ENCODE results near the gene OR2T3. TPM values are rescaled to one million over a fixed set of nuclear protein-coding genes. Genes with fewer than 3 reads are reported as not detected.
"Not testable (repeated sequence)": the region's sequence is repeated elsewhere in the genome, so short reads cannot be mapped to it uniquely, and the experiment has no call there.

OR2T3 gene
- total and polyA plus RNA-seq, 2 experiments from 2014 or later: not detected

DNA sequence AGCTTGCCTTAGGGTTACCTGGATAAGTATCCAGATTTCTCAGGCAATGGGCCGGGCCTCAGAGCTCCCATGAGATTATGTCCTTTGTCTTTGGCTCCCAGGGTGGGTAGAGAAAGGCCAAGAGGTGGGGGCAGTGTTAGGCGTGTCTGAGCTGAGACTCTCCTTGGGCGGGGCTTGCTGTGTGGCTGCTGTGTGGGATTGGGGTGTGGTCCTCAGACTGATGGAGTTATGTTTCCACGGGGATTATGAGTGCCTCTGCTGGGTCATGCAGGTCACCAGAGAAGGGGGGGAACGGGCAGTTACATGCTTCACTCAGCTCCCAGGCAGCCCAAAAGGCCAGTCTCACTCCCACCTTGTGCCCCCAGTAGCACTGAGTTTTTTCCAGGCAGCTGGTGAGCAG lies 23.5 kb downstream of the OR2T3 start:
- not testable (repeated sequence) for H3K27ac ChIP-seq; H3K4me3 ChIP-seq; H3K27me3 ChIP-seq; H3K36me3 ChIP-seq; H3K4me1 ChIP-seq (ENCODE audit: low read depth); DNase-seq (ENCODE audit: low read depth in 1 of 2, low spot score in 1 of 2); H3K9me3 ChIP-seq (ENCODE audit: low read depth)

DNA sequence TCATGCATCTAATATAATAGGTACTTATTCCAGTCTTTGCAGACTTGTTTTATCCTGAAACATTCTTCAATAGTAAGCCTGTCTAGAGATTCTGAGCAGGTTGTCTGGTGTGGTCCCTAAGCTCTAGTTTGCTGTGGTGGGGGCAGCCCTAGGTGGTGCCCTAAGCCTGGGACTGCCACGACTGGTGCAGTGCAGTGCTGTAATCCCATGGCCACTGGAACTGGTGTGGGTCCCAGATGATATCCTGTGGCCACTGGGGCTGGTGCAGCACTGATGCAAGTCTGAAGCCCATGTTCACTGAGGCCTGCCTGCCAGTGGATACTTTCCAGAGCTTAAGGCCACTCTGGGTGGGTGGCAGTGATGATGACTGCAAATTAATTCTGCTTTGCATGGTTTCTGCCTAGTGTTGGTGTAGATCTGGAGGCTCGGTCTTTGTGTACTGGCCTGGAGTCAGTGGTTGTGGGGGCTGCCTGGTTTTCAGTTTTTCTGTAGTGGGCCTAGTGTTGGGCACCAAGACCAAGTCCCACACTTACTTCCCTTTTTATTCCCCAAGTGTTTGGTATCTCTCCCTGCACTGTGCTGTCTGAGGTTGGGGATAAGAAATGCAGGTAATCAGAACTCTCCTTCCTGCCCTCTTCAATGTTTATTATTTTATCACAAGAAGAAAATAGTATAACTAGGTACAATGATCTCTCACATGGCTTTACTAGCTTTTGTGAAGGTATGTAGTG lies 27.3 kb downstream of the OR2T3 start:
- DNase-seq (ENCODE audit: low read depth in 1 of 2, low spot score in 1 of 2); H3K4me1 ChIP-seq (ENCODE audit: low read depth); H3K36me3 ChIP-seq; H3K27ac ChIP-seq; H3K9me3 ChIP-seq (ENCODE audit: low read depth); H3K27me3 ChIP-seq; H3K4me3 ChIP-seq: not testable (repeated sequence)

DNA sequence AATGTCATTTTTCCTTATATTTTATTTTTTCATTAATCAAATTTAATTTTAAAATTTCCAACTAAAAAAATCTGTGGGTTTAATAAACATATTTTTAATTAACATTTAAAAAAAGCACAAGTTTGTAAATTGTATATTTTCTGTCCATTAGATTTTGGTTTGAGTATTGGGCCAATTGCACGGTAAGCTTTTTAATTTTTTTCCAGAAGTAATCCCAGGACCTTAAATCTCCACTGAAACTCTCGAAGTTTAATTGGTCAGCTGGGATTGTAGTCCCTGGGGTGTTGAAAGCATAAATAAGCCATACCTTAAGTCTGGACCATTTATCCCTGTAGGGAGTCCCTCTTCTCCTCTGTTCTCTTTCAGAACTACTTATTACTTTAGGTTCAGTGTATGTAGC lies 34.6 kb downstream of the OR2T3 start, which contains the start of gene OR2G6:
Gene OR2G6 (plus strand): TSS at position 301 of the 400 bp plus-strand sequence. CDS start 13,574 bp downstream, outside the sequence.
- H3K36me3 ChIP-seq; H3K9me3 ChIP-seq (ENCODE audit: low read depth); H3K4me3 ChIP-seq; DNase-seq (ENCODE audit: low read depth in 1 of 2, low spot score in 1 of 2); H3K27me3 ChIP-seq; H3K27ac ChIP-seq; H3K4me1 ChIP-seq (ENCODE audit: low read depth): not testable (repeated sequence)

DNA sequence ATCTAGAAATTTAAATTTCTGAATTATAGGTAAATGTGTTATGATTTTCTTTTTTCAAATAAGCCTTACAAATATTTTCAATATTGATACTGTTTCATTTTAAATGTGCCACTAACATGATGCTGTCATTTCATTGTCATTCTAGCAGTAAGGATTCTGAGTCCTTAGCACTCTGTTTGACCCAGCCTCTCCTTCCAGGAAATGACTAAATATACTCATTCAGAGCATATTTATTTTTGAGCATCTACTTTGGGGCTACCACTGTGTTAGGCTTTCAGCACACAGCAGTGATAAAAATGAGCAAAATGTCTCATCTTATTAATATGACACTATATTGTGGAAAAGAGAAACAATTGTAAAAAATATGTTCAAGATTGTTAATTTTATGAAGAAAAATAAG lies 37.1 kb downstream of the OR2T3 start:
- H3K4me1 ChIP-seq (ENCODE audit: low read depth); H3K4me3 ChIP-seq; DNase-seq (ENCODE audit: low read depth in 1 of 2, low spot score in 1 of 2); H3K9me3 ChIP-seq (ENCODE audit: low read depth); H3K36me3 ChIP-seq; H3K27ac ChIP-seq; H3K27me3 ChIP-seq: not testable (repeated sequence)

DNA sequence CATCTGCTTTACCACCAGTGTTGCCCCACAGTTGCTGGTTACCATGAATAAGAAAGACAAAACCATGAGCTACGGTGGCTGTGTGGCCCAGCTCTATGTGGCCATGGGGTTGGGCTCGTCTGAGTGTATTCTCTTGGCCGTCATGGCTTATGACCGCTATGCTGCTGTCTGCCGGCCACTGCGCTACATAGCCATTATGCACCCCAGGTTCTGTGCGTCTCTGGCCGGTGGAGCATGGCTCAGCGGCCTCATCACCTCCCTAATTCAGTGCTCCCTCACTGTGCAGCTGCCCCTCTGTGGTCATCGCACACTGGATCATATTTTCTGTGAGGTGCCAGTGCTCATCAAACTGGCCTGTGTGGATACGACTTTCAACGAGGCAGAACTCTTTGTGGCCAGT lies 48.7 kb downstream of the OR2T3 start:
- H3K27ac ChIP-seq: no peak overlapping the region
- H3K9me3 ChIP-seq (ENCODE audit: low read depth): no peaks in the 10 kb centered on the region
- no peaks in the 10 kb centered on the region for H3K4me1 ChIP-seq (ENCODE audit: low read depth)
- DNase-seq (ENCODE audit: low read depth in 1 of 2, low spot score in 1 of 2): no peak
- TF ChIP-seq, protein P1, sequence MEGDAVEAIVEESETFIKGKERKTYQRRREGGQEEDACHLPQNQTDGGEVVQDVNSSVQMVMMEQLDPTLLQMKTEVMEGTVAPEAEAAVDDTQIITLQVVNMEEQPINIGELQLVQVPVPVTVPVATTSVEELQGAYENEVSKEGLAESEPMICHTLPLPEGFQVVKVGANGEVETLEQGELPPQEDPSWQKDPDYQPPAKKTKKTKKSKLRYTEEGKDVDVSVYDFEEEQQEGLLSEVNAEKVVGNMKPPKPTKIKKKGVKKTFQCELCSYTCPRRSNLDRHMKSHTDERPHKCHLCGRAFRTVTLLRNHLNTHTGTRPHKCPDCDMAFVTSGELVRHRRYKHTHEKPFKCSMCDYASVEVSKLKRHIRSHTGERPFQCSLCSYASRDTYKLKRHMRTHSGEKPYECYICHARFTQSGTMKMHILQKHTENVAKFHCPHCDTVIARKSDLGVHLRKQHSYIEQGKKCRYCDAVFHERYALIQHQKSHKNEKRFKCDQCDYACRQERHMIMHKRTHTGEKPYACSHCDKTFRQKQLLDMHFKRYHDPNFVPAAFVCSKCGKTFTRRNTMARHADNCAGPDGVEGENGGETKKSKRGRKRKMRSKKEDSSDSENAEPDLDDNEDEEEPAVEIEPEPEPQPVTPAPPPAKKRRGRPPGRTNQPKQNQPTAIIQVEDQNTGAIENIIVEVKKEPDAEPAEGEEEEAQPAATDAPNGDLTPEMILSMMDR (IDR thresholded peaks at IDR 0.05; ENCODE audit: low read depth, low read length): no peak
- H3K4me3 ChIP-seq: no peak overlapping the region
- H3K27me3 ChIP-seq: no peaks in the 10 kb centered on the region
- H3K36me3 ChIP-seq: no peaks in the 10 kb centered on the region

Other genes with a start within 250 kb of the OR2T3 start
- not detected in 2 replicates for gene OR2M4, start 241.9 kb upstream of the OR2T3 start, total RNA-seq
- not detected in 2 replicates for gene OR2M4, start 241.9 kb upstream of the OR2T3 start, polyA plus RNA-seq
- gene OR2T33, start 195.4 kb upstream of the OR2T3 start, total RNA-seq: 0.15 TPM in 1 of 2 replicates, not detected in the other
- 0.17 TPM in 1 of 2 replicates, not detected in the other for gene OR2T33, start 195.4 kb upstream of the OR2T3 start, polyA plus RNA-seq
- not detected in 2 replicates for gene OR2T12, start 169.9 kb upstream of the OR2T3 start, total RNA-seq
- not detected in 2 replicates for gene OR2T12, start 169.9 kb upstream of the OR2T3 start, polyA plus RNA-seq
- not detected in 2 replicates for gene OR2M7, start 148.8 kb upstream of the OR2T3 start, total RNA-seq
- gene OR2M7, start 148.8 kb upstream of the OR2T3 start, polyA plus RNA-seq: not detected in 2 replicates
- gene OR14C36, start 124.6 kb upstream of the OR2T3 start, total RNA-seq: not detected in 2 replicates
- not detected in 2 replicates for gene OR14C36, start 124.6 kb upstream of the OR2T3 start, polyA plus RNA-seq
- gene OR2T4, start 111.7 kb upstream of the OR2T3 start, total RNA-seq: not detected in 2 replicates
- not detected in 2 replicates for gene OR2T4, start 111.7 kb upstream of the OR2T3 start, polyA plus RNA-seq
- gene OR2T6, start 97.6 kb upstream of the OR2T3 start, total RNA-seq: not detected in 2 replicates
- gene OR2T6, start 97.6 kb upstream of the OR2T3 start, polyA plus RNA-seq: not detected in 2 replicates
- not detected in 2 replicates for gene OR2T1, start 70.3 kb upstream of the OR2T3 start, total RNA-seq
- gene OR2T1, start 70.3 kb upstream of the OR2T3 start, polyA plus RNA-seq: not detected in 2 replicates
- gene OR2T2, start 27.7 kb upstream of the OR2T3 start, total RNA-seq: not detected in 2 replicates
- not detected in 2 replicates for gene OR2T2, start 27.7 kb upstream of the OR2T3 start, polyA plus RNA-seq
- not detected in 2 replicates for gene OR2T5, start 15.2 kb downstream of the OR2T3 start, total RNA-seq
- not detected in 2 replicates for gene OR2T5, start 15.2 kb downstream of the OR2T3 start, polyA plus RNA-seq
- not detected in 2 replicates for gene OR2G6, start 34.7 kb downstream of the OR2T3 start, total RNA-seq
- gene OR2G6, start 34.7 kb downstream of the OR2T3 start, polyA plus RNA-seq: not detected in 2 replicates
- not detected in 2 replicates for gene OR2T29, start 89.4 kb downstream of the OR2T3 start, total RNA-seq
- gene OR2T29, start 89.4 kb downstream of the OR2T3 start, polyA plus RNA-seq: not detected in 2 replicates
- gene OR2T34, start 101.4 kb downstream of the OR2T3 start, total RNA-seq: not detected in 2 replicates
- gene OR2T34, start 101.4 kb downstream of the OR2T3 start, polyA plus RNA-seq: not detected in 2 replicates
- not detected in 2 replicates for gene OR2T10, start 124.3 kb downstream of the OR2T3 start, total RNA-seq
- not detected in 2 replicates for gene OR2T10, start 124.3 kb downstream of the OR2T3 start, polyA plus RNA-seq
- gene OR2T11, start 161.7 kb downstream of the OR2T3 start, total RNA-seq: not detected in 2 replicates
- gene OR2T11, start 161.7 kb downstream of the OR2T3 start, polyA plus RNA-seq: not detected in 2 replicates
- gene OR2T35, start 171.9 kb downstream of the OR2T3 start, total RNA-seq: not detected in 2 replicates
- not detected in 2 replicates for gene OR2T35, start 171.9 kb downstream of the OR2T3 start, polyA plus RNA-seq
- not detected in 2 replicates for gene OR2T27, start 182.2 kb downstream of the OR2T3 start, total RNA-seq
- not detected in 2 replicates for gene OR2T27, start 182.2 kb downstream of the OR2T3 start, polyA plus RNA-seq
- gene OR14I1, start 229.4 kb downstream of the OR2T3 start, total RNA-seq: not detected in 2 replicates
- not detected in 2 replicates for gene OR14I1, start 229.4 kb downstream of the OR2T3 start, polyA plus RNA-seq

All from cardiac muscle cell (in vitro differentiated cells and primary cell).